Measurements from ENCODE around the gene BTNL8.

BTNL8 gene

GRCh38 chr5:180960209-180960608 is 61.2 kb downstream of the BTNL8 start:
- H3K4me3 ChIP-seq (ENCODE audit: low read depth, low read length), result no peak overlapping the region
- no peak for TF ChIP-seq CTCF (IDR thresholded peaks at IDR 0.05; ENCODE audit: borderline replicate concordance, insufficient read depth, low read depth, low read length)

- no peak for TF ChIP-seq CTCF (IDR thresholded peaks at IDR 0.05; ENCODE audit: borderline replicate concordance, insufficient read depth, low read depth, low read length)
Measured at GRCh38 chr5:180969406-180969805, 70.4 kb downstream of the BTNL8 start.

GRCh38 chr5:180970336-180970735 is 71.4 kb downstream of the BTNL8 start:
- H3K4me3 ChIP-seq (ENCODE audit: low read depth, low read length), result no peak overlapping the region
- no peak for TF ChIP-seq CTCF (IDR thresholded peaks at IDR 0.05; ENCODE audit: borderline replicate concordance, insufficient read depth, low read depth, low read length)

More at GRCh38 chr5:180969406-180969805, 70.4 kb downstream of the BTNL8 start:
- no peak overlapping the region for H3K4me3 ChIP-seq (ENCODE audit: low read depth, low read length)

GRCh38 chr5:180970875-180971274 is 71.9 kb downstream of the BTNL8 start:
- TF ChIP-seq CTCF (IDR thresholded peaks at IDR 0.05; ENCODE audit: borderline replicate concordance, insufficient read depth, low read depth, low read length), result no peak
- H3K4me3 ChIP-seq (ENCODE audit: low read depth, low read length), result no peak overlapping the region

GRCh38 chr5:180974612-180975315 is 75.8 kb downstream of the BTNL8 start:
- no peak overlapping the region for H3K4me3 ChIP-seq (ENCODE audit: low read depth, low read length)
- TF ChIP-seq CTCF (IDR thresholded peaks at IDR 0.05; ENCODE audit: borderline replicate concordance, insufficient read depth, low read depth, low read length), result no peak

GRCh38 chr5:180975338-180975737 is 76.4 kb downstream of the BTNL8 start:
- no peak overlapping the region for H3K4me3 ChIP-seq (ENCODE audit: low read depth, low read length)
- no peak for TF ChIP-seq CTCF (IDR thresholded peaks at IDR 0.05; ENCODE audit: borderline replicate concordance, insufficient read depth, low read depth, low read length)

GRCh38 chr5:180976518-180976917 is 77.6 kb downstream of the BTNL8 start:
- no peak overlapping the region for H3K4me3 ChIP-seq (ENCODE audit: low read depth, low read length)

More at GRCh38 chr5:180976518-180976917, 77.6 kb downstream of the BTNL8 start:
- no peak for TF ChIP-seq CTCF (IDR thresholded peaks at IDR 0.05; ENCODE audit: borderline replicate concordance, insufficient read depth, low read depth, low read length)
